Hepatic stellate cell (primary cell): ENCODE data around the gene ETV7.

Experiments
- DNase-seq: peaks from one replicate; pipeline ENCODE4 v3.0.0; 2011; ENCODE audit warnings: low spot score

Gene ETV7

GRCh38 chr6:36383606-36384005, 3.9 kb downstream of the ETV7 start:
- no peak for DNase-seq

GRCh38 chr6:36382976-36383375, 4.5 kb downstream of the ETV7 start:
- no peak for DNase-seq

GRCh38 chr6:36381502-36382389, 5.7 kb downstream of the ETV7 start:
- no peak for DNase-seq

- no peak for DNase-seq
Observed at GRCh38 chr6:36380166-36380565, 7.3 kb downstream of the ETV7 start.

- no peak for DNase-seq
Observed at GRCh38 chr6:36378936-36379335, 8.5 kb downstream of the ETV7 start.

GRCh38 chr6:36378243-36378920, 9.1 kb downstream of the ETV7 start:
- no peak for DNase-seq

- DNase-seq = no peak
Observed at GRCh38 chr6:36377594-36377993, 9.9 kb downstream of the ETV7 start.

- DNase-seq = no peak
Observed at GRCh38 chr6:36376742-36377141, 10.7 kb downstream of the ETV7 start.

GRCh38 chr6:36376183-36376582, 11.3 kb downstream of the ETV7 start:
- DNase-seq = no peak

GRCh38 chr6:36375644-36376155, 11.8 kb downstream of the ETV7 start:
- no peak for DNase-seq

- DNase-seq = no peak
Observed at GRCh38 chr6:36374972-36375371, 12.5 kb downstream of the ETV7 start.

- no peak for DNase-seq
Observed at GRCh38 chr6:36374194-36374593, 13.3 kb downstream of the ETV7 start.

GRCh38 chr6:36373368-36374019, 14.0 kb downstream of the ETV7 start:
- no peak for DNase-seq

- no peak for DNase-seq
Observed at GRCh38 chr6:36372088-36372487, 15.4 kb downstream of the ETV7 start.

- no peak for DNase-seq
Observed at GRCh38 chr6:36371211-36371610, 16.3 kb downstream of the ETV7 start.

- no peak for DNase-seq
Observed at GRCh38 chr6:36370638-36371037, 16.8 kb downstream of the ETV7 start.

GRCh38 chr6:36368921-36369865, 18.3 kb downstream of the ETV7 start:
- peak; percentile 91 for DNase-seq

- DNase-seq = no peak
Observed at GRCh38 chr6:36368421-36368820, 19.0 kb downstream of the ETV7 start.

- no peak for DNase-seq
Observed at GRCh38 chr6:36367743-36368142, 19.7 kb downstream of the ETV7 start.

GRCh38 chr6:36364669-36365479, 22.6 kb downstream of the ETV7 start:
- no peak for DNase-seq
